HEK293 (cell line): ENCODE results near the gene CABS1.

Source experiments
- CTCF ChIA-PET: fragments of 350-600 bp; formaldehyde crosslinking; extraction: SDS; loops from one replicate; lab custom pipeline; 2021; ENCODE audit warnings: antibody characterized with exemption; lab: Yijun Ruan, JAX
- POLR2A ChIA-PET: fragments of 300-600 bp; formaldehyde crosslinking; extraction: SDS; loops from one replicate; lab custom pipeline; 2020; ENCODE audit warnings: antibody characterized with exemption, inconsistent platforms; lab: Yijun Ruan, JAX
- H3K27ac ChIP-seq: fragments of 200-500 bp; sonication (Bioruptor generic); 2 replicates; pipeline ENCODE4 v1.5.1; 2014; ENCODE audit warnings: low read depth, low read length, control low read depth, inconsistent platforms; ENCODE audit errors: extremely low read depth
- H3K36me3 ChIP-seq, 2 experiments: fragments of 200-500 bp in 1 of 2; sonication (Bioruptor generic) in 1 of 2; 1 replicate in 1 of 2; 2 replicates in 1 of 2; pipeline ENCODE4 v1.5.1; 2014 to 2017; ENCODE audit warnings: inconsistent platforms in 2 of 2, low read length in 2 of 2; ENCODE audit not compliant: control insufficient read depth in 2 of 2, insufficient read depth in 1 of 2
- H3K4me1 ChIP-seq: fragments of 200-500 bp; sonication (Bioruptor generic); 2 replicates; pipeline ENCODE4 v1.5.1; 2014; ENCODE audit warnings: mild to moderate bottlenecking, low read length, inconsistent platforms; ENCODE audit not compliant: control insufficient read depth, insufficient read depth
- H3K4me3 ChIP-seq: 2 replicates; pipeline ENCODE4 v1.5.1; 2011; ENCODE audit warnings: low read depth, mild to moderate bottlenecking, control low read depth, low read length, moderate library complexity
- H3K9me3 ChIP-seq: fragments of 200-500 bp; sonication (Bioruptor generic); 2 replicates; pipeline ENCODE4 v1.5.1; 2014; ENCODE audit warnings: low read depth, low read length, inconsistent platforms; ENCODE audit not compliant: control insufficient read depth, insufficient read depth
- BCL11A ChIP-seq: fragments of 450-650 bp; formaldehyde crosslinking; IDR thresholded peaks from 2 replicates; pipeline ENCODE4 v1.5.1; 2016; ENCODE audit warnings: low read depth, missing biosample characterization, missing genetic modification characterization
- BCL6B ChIP-seq: fragments of 450-650 bp; formaldehyde crosslinking; IDR thresholded peaks from 2 replicates; pipeline ENCODE4 v1.5.1; 2017; ENCODE audit warnings: missing biosample characterization, missing genetic modification characterization
- HOXD13 ChIP-seq: sonication (generic); formaldehyde crosslinking; IDR thresholded peaks from 2 replicates; pipeline ENCODE4 v1.8.0; 2022; ENCODE audit warnings: missing genetic modification reagents, borderline replicate concordance
- SP3 ChIP-seq: fragments of 450-650 bp; formaldehyde crosslinking; IDR thresholded peaks from 2 replicates; pipeline ENCODE4 v1.5.1; 2016; ENCODE audit warnings: missing biosample characterization, missing genetic modification characterization
- YY2 ChIP-seq: fragments of 450-650 bp; formaldehyde crosslinking; IDR thresholded peaks from 2 replicates; pipeline ENCODE4 v1.5.1; 2016; ENCODE audit warnings: missing biosample characterization, missing genetic modification characterization
- ZBTB6 ChIP-seq: fragments of 450-650 bp; formaldehyde crosslinking; IDR thresholded peaks from 2 replicates; pipeline ENCODE4 v1.5.1; 2017; ENCODE audit warnings: missing biosample characterization, missing genetic modification characterization
- ZNF112 ChIP-seq: fragments of 450-650 bp; formaldehyde crosslinking; IDR thresholded peaks from 2 replicates; pipeline ENCODE4 v1.5.0; 2017; ENCODE audit warnings: missing biosample characterization, missing genetic modification characterization
- ZNF155 ChIP-seq: fragments of 450-650 bp; formaldehyde crosslinking; IDR thresholded peaks from 2 replicates; pipeline ENCODE4 v1.5.1; 2016; ENCODE audit warnings: missing biosample characterization, missing genetic modification characterization
- ZNF24 ChIP-seq: fragments of 450-650 bp; formaldehyde crosslinking; IDR thresholded peaks from 2 replicates; pipeline ENCODE4 v1.5.1; 2016; ENCODE audit warnings: missing biosample characterization, missing genetic modification characterization
- ZNF280C ChIP-seq: fragments of 450-650 bp; formaldehyde crosslinking; IDR thresholded peaks from 2 replicates; pipeline ENCODE4 v1.5.1; 2016; ENCODE audit warnings: missing biosample characterization, missing genetic modification characterization
- ZNF335 ChIP-seq: fragments of 450-650 bp; formaldehyde crosslinking; conservative IDR thresholded peaks from 2 replicates; pipeline ENCODE4 v1.5.1; 2016; ENCODE audit warnings: missing biosample characterization, missing genetic modification characterization
- ZNF510 ChIP-seq: fragments of 450-650 bp; formaldehyde crosslinking; IDR thresholded peaks from 2 replicates; pipeline ENCODE4 v1.5.1; 2018; ENCODE audit warnings: mild to moderate bottlenecking, missing genetic modification characterization, missing biosample characterization; ENCODE audit not compliant: insufficient replicate concordance
- ZNF549 ChIP-seq: fragments of 450-650 bp; IDR thresholded peaks from 2 replicates; pipeline ENCODE4 v1.5.1; 2018; ENCODE audit warnings: missing biosample characterization, missing genetic modification characterization, mild to moderate bottlenecking, inconsistent platforms, moderate library complexity
- ZNF571 ChIP-seq: fragments of 450-650 bp; formaldehyde crosslinking; IDR thresholded peaks from 2 replicates; pipeline ENCODE4 v1.5.0; 2017; ENCODE audit warnings: missing biosample characterization, missing genetic modification characterization
- ZNF580 ChIP-seq: fragments of 450-650 bp; formaldehyde crosslinking; IDR thresholded peaks from 2 replicates; pipeline ENCODE4 v1.5.1; 2016; ENCODE audit warnings: missing biosample characterization, missing genetic modification characterization
- ZNF654 ChIP-seq: fragments of 450-650 bp; formaldehyde crosslinking; IDR thresholded peaks from 2 replicates; pipeline ENCODE4 v1.5.1; 2016; ENCODE audit warnings: low read depth, missing biosample characterization, missing genetic modification characterization
- ZNF785 ChIP-seq: fragments of 450-650 bp; formaldehyde crosslinking; IDR thresholded peaks from 2 replicates; pipeline ENCODE4 v1.5.1; 2016; ENCODE audit warnings: missing biosample characterization, missing genetic modification characterization
- ZSCAN18 ChIP-seq: fragments of 450-650 bp; formaldehyde crosslinking; IDR thresholded peaks from 2 replicates; pipeline ENCODE4 v1.5.1; 2016; ENCODE audit warnings: missing biosample characterization, missing genetic modification characterization
- ZSCAN30 ChIP-seq: fragments of 450-650 bp; IDR thresholded peaks from 2 replicates; pipeline ENCODE4 v1.5.1; 2018; ENCODE audit warnings: missing biosample characterization, mild to moderate bottlenecking, missing genetic modification characterization, moderate library complexity
- ZSCAN4 ChIP-seq: fragments of 450-650 bp; formaldehyde crosslinking; IDR thresholded peaks from 2 replicates; pipeline ENCODE4 v1.5.1; 2017; ENCODE audit warnings: missing biosample characterization, missing genetic modification characterization

Gene CABS1

GRCh38 chr4:70306076-70306475, 28.7 kb upstream of the CABS1 start:
- no peak for TF ChIP-seq ZNF280C
- no peak for TF ChIP-seq ZNF571 (tag by site-specific recombination)
- TF ChIP-seq ZNF112, result no peak
- no peak for TF ChIP-seq HOXD13
- no peak for TF ChIP-seq ZNF785 (tag by site-specific recombination)
- TF ChIP-seq, all 188 proteins: peak for 0
- no peaks in the 10 kb centered on the region for H3K9me3 ChIP-seq
- H3K4me3 ChIP-seq, result no peak overlapping the region
- no peaks in the 10 kb centered on the region for H3K4me1 ChIP-seq
- CTCF ChIA-PET, result no interaction called here
- no peaks in the 10 kb centered on the region for H3K36me3 ChIP-seq
- no peak overlapping the region for H3K27ac ChIP-seq
- POLR2A ChIA-PET, result no interaction called here

- Histone ChIP-seq H3K9me3 (no peaks in the 10 kb centered on the region), H3K27ac (no peak overlapping the region), H3K4me1 (no peaks in the 10 kb centered on the region), H3K36me3 (no peaks in the 10 kb centered on the region), H3K4me3 (no peak overlapping the region)
- ChIA-PET POLR2A (no interaction called here), CTCF (no interaction called here)
- no peak for TF ChIP-seq ZNF510 (tag by site-specific recombination)
- no peak for TF ChIP-seq ZNF580
- no peak for TF ChIP-seq ZNF155 (tag by site-specific recombination)
- no peak for TF ChIP-seq ZSCAN18 (tag by site-specific recombination)
- TF ChIP-seq YY2 (tag by site-specific recombination), result no peak
- TF ChIP-seq BCL11A (tag by site-specific recombination), result no peak
- no peak for TF ChIP-seq ZNF549
- no peak for TF ChIP-seq ZNF654
- TF ChIP-seq ZBTB6 (tag by site-specific recombination), result no peak
- TF ChIP-seq ZNF24 (tag by site-specific recombination), result no peak
- no peak for TF ChIP-seq SP3 (tag by site-specific recombination)
- TF ChIP-seq ZSCAN4, result no peak
- TF ChIP-seq ZSCAN30, result no peak
- no peak for TF ChIP-seq BCL6B (tag by site-specific recombination)
- no peak for TF ChIP-seq ZNF335 (tag by site-specific recombination)
Measured at GRCh38 chr4:70313736-70314135, 21.0 kb upstream of the CABS1 start.
